ENCODE data around the gene LHX4.

Gene LHX4

GRCh38 chr1:180312926-180313325 is 82.9 kb downstream of the LHX4 start:
- CTCF ChIA-PET: no interaction called here
- POLR2A ChIA-PET (ENCODE audit: low non-redundant PET): no interaction called here
- DNase-seq (ENCODE audit: low spot score): no peak
- no peak overlapping the region for H3K27ac ChIP-seq
- TF ChIP-seq CTCF (conservative IDR thresholded peaks at IDR 0.05; ENCODE audit: low read depth): no peak

GRCh38 chr1:180327089-180327488 is 97.0 kb downstream of the LHX4 start:
- H3K27ac ChIP-seq: no peak overlapping the region
- DNase-seq (ENCODE audit: low spot score): no peak
- no peak for TF ChIP-seq CTCF (conservative IDR thresholded peaks at IDR 0.05; ENCODE audit: low read depth)
- POLR2A ChIA-PET (ENCODE audit: low non-redundant PET): no interaction called here
- CTCF ChIA-PET: no interaction called here

All from RWPE1 (cell line).